WTC11 (cell line): ENCODE measurements around the gene CDK10.

Experiments
- CTCF ChIP-seq: fragments of 200-600 bp; IDR thresholded peaks from 2 replicates; pipeline ENCODE4 v1.8.0; 2022; ENCODE audit warnings: antibody characterized with exemption
- SP1 ChIP-seq: sonication (generic); formaldehyde crosslinking; conservative IDR thresholded peaks from 2 replicates; pipeline ENCODE4 v1.8.1; 2022; ENCODE audit warnings: missing genetic modification reagents
- USF1 ChIP-seq: sonication (generic); formaldehyde crosslinking; IDR thresholded peaks from 2 replicates; pipeline ENCODE4 v1.8.0; 2022; ENCODE audit warnings: mild to moderate bottlenecking, missing genetic modification reagents
- USF2 ChIP-seq: sonication (generic); formaldehyde crosslinking; IDR thresholded peaks from 2 replicates; pipeline ENCODE4 v1.8.1; 2023; ENCODE audit warnings: mild to moderate bottlenecking, missing genetic modification reagents, moderate library complexity
- TF ChIP-seq, protein P1 (sequence below): fragments of 250-450 bp; sonication (Bioruptor Pico); conservative IDR thresholded peaks from 2 replicates; pipeline ENCODE4 v1.9.0; 2021; ENCODE audit warnings: mild to moderate bottlenecking

GRCh38 chr16:89696670-89697128 is 10.2 kb downstream of the CDK10 start:
- TF ChIP-seq SP1 (CRISPR knock-in tag) (no peak), CTCF (no peak), USF2 (CRISPR knock-in tag) (no peak), USF1 (CRISPR knock-in tag) (no peak)
- TF ChIP-seq, protein P1, sequence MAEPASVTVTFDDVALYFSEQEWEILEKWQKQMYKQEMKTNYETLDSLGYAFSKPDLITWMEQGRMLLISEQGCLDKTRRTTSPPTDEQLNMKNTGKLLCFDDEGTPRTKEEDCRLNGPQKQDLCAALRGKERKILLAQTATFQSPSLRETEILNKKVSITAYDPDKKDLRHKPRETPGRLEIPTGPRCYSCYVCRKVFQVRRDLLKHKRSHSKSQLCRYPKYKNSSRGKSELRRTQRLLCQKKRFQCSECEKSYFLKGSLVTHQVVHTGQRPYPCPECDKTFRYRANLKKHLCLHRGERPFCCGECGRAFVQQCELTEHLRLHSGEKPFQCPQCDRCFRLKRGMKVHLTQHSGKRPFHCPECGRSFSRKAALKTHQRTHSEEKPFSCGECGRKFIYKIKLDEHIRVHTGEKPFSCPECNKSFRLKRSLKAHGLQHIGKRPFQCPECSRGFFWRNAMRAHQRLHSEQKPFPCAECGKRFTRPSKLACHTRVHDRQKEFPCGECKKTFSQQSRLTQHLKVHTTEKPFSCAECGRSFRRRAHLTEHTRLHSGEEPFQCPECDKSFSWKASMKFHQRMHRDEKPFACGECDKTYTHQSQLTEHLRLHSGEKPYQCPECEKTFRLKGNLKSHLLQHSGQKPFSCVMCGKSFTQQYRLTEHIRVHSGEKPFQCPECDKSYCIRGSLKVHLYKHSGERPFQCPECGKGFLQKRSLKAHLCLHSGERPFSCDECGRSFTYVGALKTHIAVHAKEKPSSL (CRISPR knock-in tag): no peak
